ENCODE measurements around the gene PLEKHM3. TPM values are rescaled to one million over a fixed set of nuclear protein-coding genes. Genes with fewer than 3 reads are reported as not detected.

Gene PLEKHM3
- total and polyA plus RNA-seq, 12 donors, result 9.5 to 39.6 (median 21.7) TPM

- TF ChIP-seq CTCF (IDR thresholded peaks at IDR 0.05) (no peak), POLR2A (IDR thresholded peaks at IDR 0.05) (no peak)
These were observed 34.5 kb downstream of the PLEKHM3 start for GRCh38 chr2:207990784-207991183.

GRCh38 chr2:207988975-207989374 is 36.4 kb downstream of the PLEKHM3 start:
- no peaks in the 10 kb centered on the region for H3K27me3 ChIP-seq
- H3K4me3 ChIP-seq, result no peak overlapping the region
- H3K36me3 ChIP-seq (replicated peaks in 1 of 2), result no peaks in the 10 kb centered on the region
- no peak overlapping the region for H3K27ac ChIP-seq
- no peak for DNase-seq
- no peak for TF ChIP-seq CTCF (IDR thresholded peaks at IDR 0.05)
- no peak for TF ChIP-seq POLR2A (IDR thresholded peaks at IDR 0.05)
- H3K4me1 ChIP-seq (replicated peaks in 1 of 2), result peaks cover 10 to 30% of the 10 kb centered on the region in 2 donors
- 87 to 94% (median 90%) methylated on average over 3 of the region's 3 CpGs for WGBS, 4 donors
- intact Hi-C loops (cut with DNase I), result no loop called here
- H3K9me3 ChIP-seq (replicated peaks in 1 of 3), result no peaks in the 10 kb centered on the region

More at GRCh38 chr2:207990784-207991183, 34.5 kb downstream of the PLEKHM3 start:
- no peaks in the 10 kb centered on the region for H3K36me3 ChIP-seq (replicated peaks in 1 of 2)
- H3K27me3 ChIP-seq, result no peaks in the 10 kb centered on the region
- intact Hi-C loops (cut with DNase I), result no loop called here
- DNase-seq, result no peak
- no peak overlapping the region for H3K4me3 ChIP-seq
- H3K4me1 ChIP-seq (replicated peaks in 1 of 2), result peaks cover 10 to 34% of the 10 kb centered on the region in 2 donors
- H3K9me3 ChIP-seq (replicated peaks in 1 of 3), result no peaks in the 10 kb centered on the region
- H3K27ac ChIP-seq, result no peak overlapping the region

GRCh38 chr2:207987025-207987716 is 38.2 kb downstream of the PLEKHM3 start:
- H3K9me3 ChIP-seq (replicated peaks in 1 of 3), result no peaks in the 10 kb centered on the region
- intact Hi-C loops (cut with DNase I), result no loop called here
- 94 to 97% (median 95%) methylated on average over 4 of the region's 4 CpGs for WGBS, 4 donors

More at GRCh38 chr2:207987025-207987716, 38.2 kb downstream of the PLEKHM3 start:
- no peak for TF ChIP-seq POLR2A (IDR thresholded peaks at IDR 0.05)
- no peak for TF ChIP-seq CTCF (IDR thresholded peaks at IDR 0.05)
- no peak overlapping the region for H3K27ac ChIP-seq
- H3K4me1 ChIP-seq (replicated peaks in 1 of 2), result peaks cover 0 to 19% of the 10 kb centered on the region in 2 donors
- no peaks in the 10 kb centered on the region for H3K36me3 ChIP-seq (replicated peaks in 1 of 2)
- no peaks in the 10 kb centered on the region for H3K27me3 ChIP-seq
- H3K4me3 ChIP-seq, result no peak overlapping the region
- DNase-seq, result no peak

Measured in adrenal gland (tissue), 12 donors.